AG04450 (cell line): ENCODE data around the gene GALNT1. TPM values are rescaled to one million over a fixed set of nuclear protein-coding genes. Genes with fewer than 3 reads are reported as not detected.

Source experiments
- CTCF ChIA-PET: fragments of 300-600, 350-600 bp; formaldehyde crosslinking; extraction: SDS; loops from one replicate; lab custom pipeline; 2022; ENCODE audit warnings: antibody characterized with exemption, inconsistent platforms; lab: Charles Lee
- POLR2A ChIA-PET: fragments of 350-600 bp; formaldehyde crosslinking; extraction: SDS; loops from one replicate; lab custom pipeline; 2021; ENCODE audit warnings: antibody characterized with exemption, inconsistent platforms; lab: Yijun Ruan, JAX
- DNase-seq: peaks from one replicate; pipeline ENCODE4 v3.0.0-alpha.2; 2011; ENCODE audit warnings: low read depth, low spot score
- H3K27ac ChIP-seq: one replicate; pipeline ENCODE4 v1.5.1; 2012; ENCODE audit warnings: low read depth, low read length, control low read depth
- H3K27me3 ChIP-seq: one replicate; pipeline ENCODE4 v1.6.0; 2012; ENCODE audit warnings: low read length; ENCODE audit not compliant: control insufficient read depth, insufficient read depth
- H3K4me3 ChIP-seq: 2 replicates; pipeline ENCODE4 v1.5.1; 2011; ENCODE audit warnings: mild to moderate bottlenecking, low read depth, low read length, control low read depth
- H3K9me3 ChIP-seq: 2 replicates; pipeline ENCODE4 v1.5.1; 2012; ENCODE audit warnings: low read length; ENCODE audit not compliant: control insufficient read depth, insufficient read depth
- CTCF ChIP-seq: IDR thresholded peaks from 2 replicates; pipeline ENCODE4 v1.5.1; 2011; ENCODE audit warnings: low read depth, low read length, control low read depth, inconsistent platforms
- polyA plus RNA-seq: library from polyadenylated mRNA; depleted of rRNA; stranded (reverse); fragments of >200 nt; gene quantifications from 2 replicates; pipeline ENCODE4 v1.2.3, GENCODE V29; 2011

GALNT1 gene
- polyA plus RNA-seq, 1 experiment = 69.5 TPM

GRCh38 chr18:35710581-35710980 is 129.0 kb downstream of the GALNT1 start:
- POLR2A ChIA-PET = no interaction called here
- no peaks in the 10 kb centered on the region for H3K27me3 ChIP-seq
- no peak overlapping the region for H3K4me3 ChIP-seq
- TF ChIP-seq CTCF = no peak
- H3K27ac ChIP-seq = no peak overlapping the region
- DNase-seq = no peak
- H3K9me3 ChIP-seq = no peaks in the 10 kb centered on the region
- CTCF ChIA-PET = no interaction called here

- Histone ChIP-seq H3K27me3 (no peaks in the 10 kb centered on the region), H3K4me3 (no peak overlapping the region), H3K9me3 (no peaks in the 10 kb centered on the region), H3K27ac (no peak overlapping the region)
- ChIA-PET POLR2A (no interaction called here), CTCF (no interaction called here)
- DNase-seq = no peak
- TF ChIP-seq CTCF = no peak
Observed at GRCh38 chr18:35711227-35711626, 129.7 kb downstream of the GALNT1 start.

GRCh38 chr18:35713545-35713944 is 132.0 kb downstream of the GALNT1 start:
- POLR2A ChIA-PET = no interaction called here
- Histone ChIP-seq H3K9me3 (no peaks in the 10 kb centered on the region), H3K27ac (no peak overlapping the region), H3K27me3 (no peaks in the 10 kb centered on the region), H3K4me3 (no peak overlapping the region)
- DNase-seq = no peak
- no peak for TF ChIP-seq CTCF
- CTCF ChIA-PET = no interaction called here

GRCh38 chr18:35714539-35714938 is 133.0 kb downstream of the GALNT1 start:
- CTCF ChIA-PET = no interaction called here
- H3K4me3 ChIP-seq = no peak overlapping the region
- no peak for TF ChIP-seq CTCF
- POLR2A ChIA-PET = no interaction called here
- no peak overlapping the region for H3K27ac ChIP-seq
- H3K27me3 ChIP-seq = no peaks in the 10 kb centered on the region
- DNase-seq = no peak
- H3K9me3 ChIP-seq = no peaks in the 10 kb centered on the region

GRCh38 chr18:35715139-35715538 is 133.6 kb downstream of the GALNT1 start:
- CTCF ChIA-PET = no interaction called here

More at GRCh38 chr18:35715139-35715538, 133.6 kb downstream of the GALNT1 start:
- Histone ChIP-seq H3K27ac (no peak overlapping the region), H3K9me3 (no peaks in the 10 kb centered on the region), H3K27me3 (no peaks in the 10 kb centered on the region), H3K4me3 (no peak overlapping the region)
- POLR2A ChIA-PET = no interaction called here
- no peak for TF ChIP-seq CTCF
- DNase-seq = no peak
